Sigmoid colon (tissue), 7 donors: ENCODE results near the gene IL20RB. TPM values are rescaled to one million over a fixed set of nuclear protein-coding genes. Genes with fewer than 3 reads are reported as not detected.

Experiments
- DNase-seq: peaks from one replicate; pipeline ENCODE4 v3.0.0-alpha.2; 2019
- H3K27ac ChIP-seq, 4 donors: fragments of 200-600 bp; sonication (generic); one replicate each; pipeline ENCODE4 v1.5.1; 2016 to 2019; ENCODE audit warnings: mild to moderate bottlenecking in 1 of 4
- H3K27me3 ChIP-seq, 3 donors: fragments of 200-600 bp; sonication (generic); one replicate each; pipeline ENCODE4 v1.5.1; 2019; ENCODE audit warnings: mild to moderate bottlenecking in 1 of 3
- H3K36me3 ChIP-seq, 4 donors: fragments of 200-600 bp; sonication (generic); one replicate each; pipeline ENCODE4 v1.5.1; 2016 to 2019
- H3K4me1 ChIP-seq, 4 donors: fragments of 200-600 bp; sonication (generic); one replicate each; pipeline ENCODE4 v1.5.1; 2017 to 2019
- H3K4me3 ChIP-seq, 4 donors: fragments of 200-600 bp; sonication (generic); one replicate each; pipeline ENCODE4 v1.5.1; 2017 to 2019; ENCODE audit warnings: mild to moderate bottlenecking in 2 of 4, moderate library complexity in 1 of 4
- H3K9me3 ChIP-seq, 4 donors: fragments of 200-600 bp in 3 of 4; sonication (generic) in 3 of 4; one replicate each; pipeline versions ENCODE4 v1.5.1 to v1.6.1; 2013 to 2019
- CTCF ChIP-seq, 4 experiments: fragments of 450-650 bp in 3 of 4; fragments of 200-600 bp in 1 of 4; IDR thresholded peaks; one replicate each; pipeline ENCODE4 v1.5.1; 2016 to 2019; ENCODE audit warnings: antibody characterized with exemption in 4 of 4, mild to moderate bottlenecking in 3 of 4, moderate library complexity in 2 of 4
- EP300 ChIP-seq, 4 donors: sonication (generic); formaldehyde crosslinking; IDR thresholded peaks; one replicate each; pipeline ENCODE4 v1.6.1; 2017; ENCODE audit warnings: antibody characterized with exemption in 4 of 4
- POLR2A ChIP-seq, 2 donors: fragments of 450-650 bp; IDR thresholded peaks; one replicate each; pipeline ENCODE4 v1.6.1; 2016; ENCODE audit warnings: antibody characterized with exemption in 2 of 2, mild to moderate bottlenecking in 2 of 2, moderate library complexity in 2 of 2
- POLR2AphosphoS5 ChIP-seq, 4 donors: sonication (generic); formaldehyde crosslinking; IDR thresholded peaks; one replicate each; pipeline ENCODE4 v1.6.1; 2017; ENCODE audit warnings: antibody characterized with exemption in 4 of 4
- WGBS, 2 donors: extraction: QIAGEN DNeasy Blood & Tissue Kit; methylation state at CpG; one replicate each; pipeline ENCODE4 v1.1.7; 2013; 5-methylcytosine and 5-hydroxymethylcytosine counted together
- intact Hi-C: fragments of 100-400 bp; cut with DNase I; formaldehyde crosslinking; loops from one replicate; pipeline ENCODE4 v1.15.1; 2023
- polyA plus RNA-seq, 3 donors: library from polyadenylated mRNA; stranded (reverse); fragments of 200-250 nt; gene quantifications; one replicate each; pipeline ENCODE4 v1.2.3, GENCODE V29; 2013
- total RNA-seq, 4 donors: library from RNA; depleted of rRNA; stranded (reverse); fragments of >200 nt; gene quantifications; one replicate each; pipeline ENCODE4 v1.1.0, GENCODE V29; 2016
- donor health status: healthy with polysubstance abuse.
- donor health status: Bipolar disorder and iron deficiency.
- donor health status: healthy.

Gene IL20RB
- total RNA-seq (1 to 10 TPM in 1 of 4 donors, under 1 TPM in 2, not detected in 1; 0.28 to 1.8 (median 0.54) TPM), polyA plus RNA-seq (1 to 10 TPM in 2 of 3 donors, not detected in 1; 1.2 to 1.5 TPM)

- no peak for TF ChIP-seq EP300 (IDR thresholded peaks at IDR 0.05)
- TF ChIP-seq CTCF (IDR thresholded peaks at IDR 0.05), result no peak
- TF ChIP-seq POLR2A (IDR thresholded peaks at IDR 0.05), result no peak
- TF ChIP-seq POLR2AphosphoS5 (IDR thresholded peaks at IDR 0.05), result no peak
- no peak within 1 kb of the TSS for H3K4me3 ChIP-seq
- no peaks in the 10 kb centered on the region for H3K36me3 ChIP-seq
- no peaks in the 10 kb centered on the region for H3K27me3 ChIP-seq
- 91 to 93% methylated on average over 7 of the region's 7 CpGs for WGBS, 2 donors
- DNase-seq, result no peak
- intact Hi-C loops, result no loop called here
- H3K4me1 ChIP-seq, result peaks cover 0 to 13% (median 10%) of the 10 kb centered on the region in 4 donors
- H3K27ac ChIP-seq, result no peak within 1 kb of the TSS
- H3K9me3 ChIP-seq, result no peaks in the 10 kb centered on the region
Measured at GRCh38 chr3:136957751-136958288, at the start of gene IL20RB. IL20RB (plus strand) TSS chr3:136957983; CDS start chr3:136958114, 131 bp downstream.

GRCh38 chr3:136908297-136908696 lies 49.5 kb upstream of the IL20RB start:
- intact Hi-C loops, result no loop called here
- no peaks in the 10 kb centered on the region for H3K36me3 ChIP-seq

GRCh38 chr3:136909187-136909586 lies 48.6 kb upstream of the IL20RB start:
- Histone ChIP-seq H3K27me3 (no peaks in the 10 kb centered on the region), H3K4me1 (peaks cover 0 to 33% (median 11%) of the 10 kb centered on the region in 4 donors), H3K4me3 (no peak overlapping the region), H3K36me3 (no peaks in the 10 kb centered on the region), H3K27ac (no peak overlapping the region), H3K9me3 (peaks cover 0 to 3% (median 2%) of the 10 kb centered on the region in 4 donors)
- TF ChIP-seq EP300 (IDR thresholded peaks at IDR 0.05) (no peak), POLR2A (IDR thresholded peaks at IDR 0.05) (no peak), POLR2AphosphoS5 (IDR thresholded peaks at IDR 0.05) (no peak), CTCF (IDR thresholded peaks at IDR 0.05) (no peak)
- 55 to 76% methylated on average over 4 of the region's 4 CpGs for WGBS, 2 donors
- DNase-seq, result no peak
- intact Hi-C loops, result no loop called here

More at GRCh38 chr3:136908297-136908696, 49.5 kb upstream of the IL20RB start:
- no peak for TF ChIP-seq POLR2AphosphoS5 (IDR thresholded peaks at IDR 0.05)
- no peak for TF ChIP-seq CTCF (IDR thresholded peaks at IDR 0.05)
- TF ChIP-seq POLR2A (IDR thresholded peaks at IDR 0.05), result no peak
- no peak for TF ChIP-seq EP300 (IDR thresholded peaks at IDR 0.05)
- Histone ChIP-seq H3K27ac (no peak overlapping the region), H3K4me1 (peaks cover 0 to 33% (median 11%) of the 10 kb centered on the region in 4 donors), H3K4me3 (no peak overlapping the region), H3K27me3 (no peaks in the 10 kb centered on the region), H3K9me3 (peaks cover 0 to 7% (median 5%) of the 10 kb centered on the region in 4 donors)
- DNase-seq, result no peak
- WGBS, 2 donors, result 95% methylated on average over 2 of the region's 2 CpGs

- no peak for TF ChIP-seq EP300 (IDR thresholded peaks at IDR 0.05)
- Histone ChIP-seq H3K4me3 (no peak overlapping the region), H3K27ac (no peak overlapping the region), H3K27me3 (no peaks in the 10 kb centered on the region), H3K9me3 (no peaks in the 10 kb centered on the region), H3K36me3 (no peaks in the 10 kb centered on the region), H3K4me1 (peaks cover 0 to 33% (median 11%) of the 10 kb centered on the region in 4 donors)
- WGBS, 2 donors, result 95 to 99% methylated on average over 2 of the region's 2 CpGs
- DNase-seq, result no peak
- intact Hi-C loops, result no loop called here
Measured at GRCh38 chr3:136910697-136911096, 47.1 kb upstream of the IL20RB start.

GRCh38 chr3:136913168-136913567 lies 44.6 kb upstream of the IL20RB start:
- Histone ChIP-seq H3K27ac (no peak overlapping the region), H3K4me3 (no peak overlapping the region), H3K27me3 (no peaks in the 10 kb centered on the region), H3K9me3 (no peaks in the 10 kb centered on the region), H3K36me3 (no peaks in the 10 kb centered on the region), H3K4me1 (peaks cover 0 to 32% (median 16%) of the 10 kb centered on the region in 4 donors)
- TF ChIP-seq CTCF (IDR thresholded peaks at IDR 0.05), result no peak
- TF ChIP-seq POLR2AphosphoS5 (IDR thresholded peaks at IDR 0.05), result no peak
- TF ChIP-seq POLR2A (IDR thresholded peaks at IDR 0.05), result no peak
- TF ChIP-seq EP300 (IDR thresholded peaks at IDR 0.05), result no peak
- 97 to 99% methylated on average over 1 of the region's 1 CpG for WGBS, 2 donors
- intact Hi-C loops, result no loop called here
- no peak for DNase-seq
